Pancreas (tissue), 10 donors: ENCODE measurements around the gene ATXN7L2. TPM values are rescaled to one million over a fixed set of nuclear protein-coding genes. Genes with fewer than 3 reads are reported as not detected.
A peak's percentile ranks its signal among the peaks of the same experiment; 100 is the strongest.

Source experiments
- ATAC-seq, 4 donors: fragments of 200-7000 bp; cut with Tn5 transposase; one replicate each; pipeline versions ENCODE4 v1.8.0 to v1.9.1; 2020; ENCODE audit warnings: mild to moderate bottlenecking in 4 of 4, moderate library complexity in 4 of 4
- DNase-seq, 6 donors: peaks; one replicate each; pipeline ENCODE4 v3.0.0-alpha.2; 2020
- FAIRE-seq: peaks from 2 replicates; lab custom pipeline; 2012; peaks lifted over from hg19 to GRCh38; lab: Jason Lieb, UNC
- H3K27ac ChIP-seq, 4 donors: fragments of 200-600 bp; sonication (generic); 1 replicate in 3 of 4; 2 replicates in 1 of 4; pipeline versions ENCODE4 v1.5.0 to v1.8.0; 2020
- H3K27me3 ChIP-seq, 4 donors: fragments of 200-600 bp; one replicate each; pipeline ENCODE4 v1.8.0; 2021
- H3K36me3 ChIP-seq, 3 donors: fragments of 200-600 bp; sonication (generic) in 1 of 3; one replicate each; pipeline versions ENCODE4 v1.5.0 to v1.8.0; 2020 to 2021
- H3K4me1 ChIP-seq, 3 donors: fragments of 200-600 bp; one replicate each; pipeline ENCODE4 v1.8.0; 2021
- H3K4me3 ChIP-seq, 4 donors: fragments of 200-600 bp; sonication (generic) in 2 of 4; one replicate each; pipeline versions ENCODE4 v1.5.0 to v1.8.0; 2020 to 2021
- H3K9me3 ChIP-seq, 4 donors: fragments of 200-600 bp; one replicate each; pipeline ENCODE4 v1.8.0; 2021
- WGBS, 2 donors: extraction: QIAGEN DNeasy Blood & Tissue Kit; methylation state at CpG; one replicate each; pipeline ENCODE4 v1.1.7; 2013; 5-methylcytosine and 5-hydroxymethylcytosine counted together
- intact Hi-C, 3 donors: fragments of 100-400 bp; cut with DNase I; formaldehyde crosslinking; loops; one replicate each; pipeline versions ENCODE4 v1.11.1 to v1.14.2; 2022
- polyA plus RNA-seq, 2 donors: library from polyadenylated mRNA; stranded (reverse); fragments of 200-250 nt; gene quantifications; one replicate each; pipeline ENCODE4 v1.2.3, GENCODE V29; 2013
- total RNA-seq, 6 donors: library from RNA; stranded (reverse); fragmentation: NEBNext Ultra II Directional in 4 of 6; extraction: Animal tissue kit (Norgen Biotek cat#: 25700) in 4 of 6; gene quantifications; one replicate each; pipeline versions ENCODE4 v1.2.1 to v1.2.4, GENCODE V29; 2021 to 2023
- TF ChIP-seq, protein P1 (sequence below), 4 donors: fragments of 200-600 bp; sonication (generic) in 3 of 4; IDR thresholded peaks; one replicate each; pipeline versions ENCODE4 v1.5.0 to v1.8.0; 2021; ENCODE audit warnings: antibody characterized with exemption in 4 of 4
- donor health status: healthy with polysubstance abuse.
- donor health status: DM: no; HTN: no; CAD: no; lungs with moderate emphysema.
- donor health status: DM: no; HTN: no; CAD: no.
- donor health status: control.
- donor health status: control.
- donor health status: Bipolar disorder and iron deficiency.
- donor health status: DM: yes; HTN: yes; CAD: no.
- donor health status: DM: no; HTN: no; CAD: no.
- donor health status: DM: no; HTN: no; CAD: no.
- donor health status: DM: yes; HTN: yes; CAD: no.

ATXN7L2 gene
- total and polyA plus RNA-seq, 8 donors, result 1.1 to 15.7 (median 1.9) TPM

DNA sequence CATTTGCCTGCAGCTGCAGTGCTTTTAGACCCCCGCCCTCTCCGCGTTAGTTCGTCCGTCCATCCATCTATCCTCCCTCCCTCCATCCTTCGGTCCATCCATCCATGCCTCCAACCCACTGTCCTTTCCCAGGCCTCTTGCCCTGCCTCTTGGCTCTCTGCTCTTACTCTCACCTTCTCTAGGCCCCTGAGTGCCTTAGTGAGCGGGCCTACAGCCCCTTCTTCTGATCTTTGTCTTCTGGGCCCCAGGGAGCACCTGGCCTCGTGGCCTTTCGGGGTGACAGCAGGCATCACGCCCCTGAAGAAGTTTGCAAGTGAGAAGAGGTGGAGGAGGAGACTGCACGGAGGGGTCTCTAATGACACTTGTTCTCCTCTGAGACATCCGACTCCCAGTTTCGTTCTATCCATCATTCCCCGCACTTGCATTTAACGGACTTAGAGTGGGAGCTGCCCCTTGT is 842 bp downstream of the ATXN7L2 start:
- ATAC-seq, result no peak
- FAIRE-seq, result no peak
- WGBS, 2 donors, result 31% methylated on average over 15 of the region's 15 CpGs
- Histone ChIP-seq H3K4me3 (peak overlapping the region; percentile 59 to 72 (median 71)), H3K4me1 (peaks cover 0 to 8% (median 0%) of the 10 kb centered on the region in 3 donors), H3K9me3 (no peaks in the 10 kb centered on the region), H3K36me3 (no peaks in the 10 kb centered on the region), H3K27me3 (no peaks in the 10 kb centered on the region), H3K27ac (no peak overlapping the region)
- intact Hi-C loops, result no loop called here
- TF ChIP-seq, protein P1, sequence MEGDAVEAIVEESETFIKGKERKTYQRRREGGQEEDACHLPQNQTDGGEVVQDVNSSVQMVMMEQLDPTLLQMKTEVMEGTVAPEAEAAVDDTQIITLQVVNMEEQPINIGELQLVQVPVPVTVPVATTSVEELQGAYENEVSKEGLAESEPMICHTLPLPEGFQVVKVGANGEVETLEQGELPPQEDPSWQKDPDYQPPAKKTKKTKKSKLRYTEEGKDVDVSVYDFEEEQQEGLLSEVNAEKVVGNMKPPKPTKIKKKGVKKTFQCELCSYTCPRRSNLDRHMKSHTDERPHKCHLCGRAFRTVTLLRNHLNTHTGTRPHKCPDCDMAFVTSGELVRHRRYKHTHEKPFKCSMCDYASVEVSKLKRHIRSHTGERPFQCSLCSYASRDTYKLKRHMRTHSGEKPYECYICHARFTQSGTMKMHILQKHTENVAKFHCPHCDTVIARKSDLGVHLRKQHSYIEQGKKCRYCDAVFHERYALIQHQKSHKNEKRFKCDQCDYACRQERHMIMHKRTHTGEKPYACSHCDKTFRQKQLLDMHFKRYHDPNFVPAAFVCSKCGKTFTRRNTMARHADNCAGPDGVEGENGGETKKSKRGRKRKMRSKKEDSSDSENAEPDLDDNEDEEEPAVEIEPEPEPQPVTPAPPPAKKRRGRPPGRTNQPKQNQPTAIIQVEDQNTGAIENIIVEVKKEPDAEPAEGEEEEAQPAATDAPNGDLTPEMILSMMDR (IDR thresholded peaks at IDR 0.05), result no peak
- no peak for DNase-seq

DNA sequence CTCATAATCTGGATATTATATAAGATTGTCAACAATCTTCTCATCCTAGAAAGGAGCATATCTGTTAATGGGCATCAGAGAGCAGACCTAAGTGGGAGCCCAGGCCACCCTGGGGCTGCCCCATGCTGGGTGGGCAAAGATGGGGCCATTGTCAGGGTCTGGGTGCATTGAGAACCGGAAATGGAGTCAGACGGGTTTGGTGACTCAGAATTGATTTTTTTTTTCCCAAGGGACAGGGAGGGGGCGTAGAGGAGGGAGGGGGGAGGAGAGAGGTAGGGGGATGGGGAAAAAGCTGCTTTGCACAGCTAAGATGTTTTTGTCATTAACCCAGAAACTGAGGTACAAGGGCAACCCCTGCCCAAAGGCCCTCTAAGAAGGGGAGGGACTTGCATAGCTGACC is 1.3 kb downstream of the ATXN7L2 start:
- intact Hi-C loops, result loop anchor here in 1 of 3 donors (5.0 kb wide), 1 partner anchor 47 kb away; no protein-coding TSS in a partner anchor
- no peak for FAIRE-seq
- WGBS, 2 donors, result 6 to 17% methylated on average over 3 of the region's 3 CpGs
- no peak for ATAC-seq
- no peak for DNase-seq
- peaks cover 0 to 8% (median 0%) of the 10 kb centered on the region in 3 donors for H3K4me1 ChIP-seq
- no peaks in the 10 kb centered on the region for H3K27me3 ChIP-seq
- no peak overlapping the region for H3K27ac ChIP-seq
- no peaks in the 10 kb centered on the region for H3K36me3 ChIP-seq
- TF ChIP-seq, protein P1 (IDR thresholded peaks at IDR 0.05), result no peak
- H3K9me3 ChIP-seq, result no peaks in the 10 kb centered on the region
- no peak overlapping the region for H3K4me3 ChIP-seq

DNA sequence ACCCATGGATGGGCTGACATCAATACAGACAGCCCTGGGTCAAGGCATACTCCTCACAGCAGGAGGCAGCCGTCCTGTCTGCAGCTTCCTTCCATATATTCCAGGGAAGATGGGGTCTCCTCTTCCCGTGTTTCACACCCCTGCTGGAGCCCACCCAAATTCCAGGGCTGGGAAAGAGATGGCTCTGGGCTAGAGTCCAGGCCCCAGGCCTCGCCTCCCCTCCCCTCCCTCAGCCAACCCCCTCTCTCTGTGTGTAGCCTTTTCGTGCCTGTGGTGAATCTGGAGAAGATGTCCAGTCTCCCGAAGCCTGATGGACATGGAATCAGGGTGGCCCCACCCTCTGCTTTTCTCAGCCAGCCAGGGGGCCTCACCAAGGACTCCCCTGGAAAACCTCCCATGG is 3.6 kb downstream of the ATXN7L2 start:
- WGBS, 2 donors, result 70 to 83% methylated on average over 5 of the region's 5 CpGs
- Histone ChIP-seq H3K4me1 (peaks cover 0 to 8% (median 0%) of the 10 kb centered on the region in 3 donors), H3K27me3 (no peaks in the 10 kb centered on the region), H3K4me3 (no peak overlapping the region), H3K9me3 (no peaks in the 10 kb centered on the region), H3K27ac (no peak overlapping the region), H3K36me3 (no peaks in the 10 kb centered on the region)
- ATAC-seq, result no peak
- no peak for DNase-seq
- intact Hi-C loops, result loop anchor here in 1 of 3 donors (5.0 kb wide), 1 partner anchor 45 kb away; no protein-coding TSS in a partner anchor
- TF ChIP-seq, protein P1 (IDR thresholded peaks at IDR 0.05), result no peak
- no peak for FAIRE-seq

DNA sequence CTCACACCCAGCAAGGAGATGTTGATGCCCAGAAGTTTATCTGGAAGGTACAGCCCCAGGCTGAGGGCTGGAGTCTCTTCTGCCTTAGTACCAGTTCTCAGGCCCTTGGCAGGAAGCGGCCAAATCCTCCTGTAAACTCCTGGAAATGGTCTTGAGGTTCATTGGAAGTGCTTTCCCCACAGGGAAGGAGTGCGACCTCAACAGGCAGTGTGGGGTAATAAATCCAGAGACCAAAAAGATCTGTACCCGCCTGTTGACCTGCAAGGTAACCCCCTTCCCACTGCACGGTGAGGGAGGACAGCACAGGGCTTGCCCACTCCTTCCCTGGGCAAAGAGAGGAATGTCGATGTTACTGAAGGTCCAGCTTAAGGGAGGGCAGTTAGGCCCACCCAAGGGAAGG is 4.5 kb downstream of the ATXN7L2 start:
- FAIRE-seq (no peak), ATAC-seq (no peak), DNase-seq (no peak)
- intact Hi-C loops, result loop anchor here in 1 of 3 donors (5.0 kb wide), 1 partner anchor 44 kb away; no protein-coding TSS in a partner anchor
- Histone ChIP-seq H3K36me3 (no peaks in the 10 kb centered on the region), H3K4me1 (peaks cover 0 to 5% (median 0%) of the 10 kb centered on the region in 3 donors), H3K9me3 (no peaks in the 10 kb centered on the region), H3K27me3 (no peaks in the 10 kb centered on the region), H3K4me3 (no peak overlapping the region), H3K27ac (no peak overlapping the region)
- WGBS, 2 donors, result 78 to 79% methylated on average over 5 of the region's 5 CpGs
- TF ChIP-seq, protein P1 (IDR thresholded peaks at IDR 0.05), result no peak

DNA sequence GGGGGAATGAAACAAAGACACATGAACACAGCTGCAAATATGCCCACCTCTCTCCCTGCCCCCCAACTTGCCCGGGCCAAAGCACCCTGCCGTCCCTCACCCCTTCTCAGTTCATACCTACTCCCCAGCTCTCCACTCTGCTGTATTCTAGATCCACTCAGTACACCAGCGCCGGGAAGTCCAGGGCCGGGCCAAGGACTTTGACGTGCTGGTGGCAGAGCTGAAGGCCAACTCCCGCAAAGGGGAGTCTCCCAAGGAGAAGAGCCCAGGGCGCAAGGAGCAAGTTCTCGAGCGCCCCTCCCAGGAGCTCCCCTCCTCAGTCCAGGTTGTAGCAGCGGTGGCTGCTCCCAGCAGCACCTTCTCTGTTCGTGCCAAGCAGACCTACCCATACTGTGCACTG is 5.0 kb downstream of the ATXN7L2 start:
- no peaks in the 10 kb centered on the region for H3K27me3 ChIP-seq
- WGBS, 2 donors, result 79 to 83% methylated on average over 12 of the region's 12 CpGs
- no peaks in the 10 kb centered on the region for H3K36me3 ChIP-seq
- H3K4me3 ChIP-seq, result no peak overlapping the region
- ATAC-seq, result no peak
- intact Hi-C loops, result loop anchor here in 1 of 3 donors (5.0 kb wide), 1 partner anchor 44 kb away; no protein-coding TSS in a partner anchor
- no peak overlapping the region for H3K27ac ChIP-seq
- TF ChIP-seq, protein P1 (IDR thresholded peaks at IDR 0.05), result no peak
- H3K4me1 ChIP-seq, result peaks cover 0 to 5% (median 0%) of the 10 kb centered on the region in 3 donors
- no peaks in the 10 kb centered on the region for H3K9me3 ChIP-seq
- FAIRE-seq, result no peak
- DNase-seq, result no peak
